ENCODE results near the gene LENG9.

Gene LENG9

GRCh38 chr19:54478677-54479266 is 15.2 kb upstream of the LENG9 start:
- Histone ChIP-seq H3K9me3 (ENCODE audit: control insufficient read depth, insufficient read depth, low read depth, low read length) (no peaks in the 10 kb centered on the region), H3K36me3 (ENCODE audit: control insufficient read depth in 2 of 2, insufficient read depth in 1 of 2, low read length in 2 of 2) (no peaks in the 10 kb centered on the region), H3K27ac (ENCODE audit: extremely low read depth, low read depth, low read length) (no peak overlapping the region), H3K4me3 (ENCODE audit: low read depth, low read length) (no peak overlapping the region), H3K4me1 (ENCODE audit: control insufficient read depth, insufficient read depth, low read length) (no peaks in the 10 kb centered on the region)
- POLR2A ChIA-PET: no interaction called here
- no peak for TF ChIP-seq ZNF23 (tag by site-specific recombination; IDR thresholded peaks at IDR 0.05; ENCODE audit: borderline replicate concordance)
- no peak for TF ChIP-seq ELK4 (IDR thresholded peaks at IDR 0.05; ENCODE audit: borderline replicate concordance, low read depth, low read length)
- TF ChIP-seq ZNF654 (tag by site-specific recombination; IDR thresholded peaks at IDR 0.05; ENCODE audit: low read depth): peak; percentile 69
- TF ChIP-seq ZNF114 (tag by site-specific recombination; IDR thresholded peaks at IDR 0.05): no peak
- TF ChIP-seq GFI1B (tag by site-specific recombination; IDR thresholded peaks at IDR 0.05): no peak
- no peak for TF ChIP-seq ZSCAN16 (tag by site-specific recombination; IDR thresholded peaks at IDR 0.05)
- no peak for TF ChIP-seq GLI2 (tag by site-specific recombination; IDR thresholded peaks at IDR 0.05; ENCODE audit: borderline replicate concordance, low read depth)
- TF ChIP-seq ZNF274 (IDR thresholded peaks at IDR 0.05; ENCODE audit: low read length): no peak
- no peak for TF ChIP-seq ZNF274 (tag by site-specific recombination; IDR thresholded peaks at IDR 0.05; ENCODE audit: borderline replicate concordance)
- no peak for TF ChIP-seq ZNF521 (tag by site-specific recombination; IDR thresholded peaks at IDR 0.05)
- no peak for TF ChIP-seq BCL11A (tag by site-specific recombination; IDR thresholded peaks at IDR 0.05; ENCODE audit: low read depth)
- no peak for TF ChIP-seq ZNF426 (tag by site-specific recombination; IDR thresholded peaks at IDR 0.05)
- peak; percentile 27; the same call in 1 of the 2 replicates for TF ChIP-seq GLIS1 (tag by site-specific recombination; IDR thresholded peaks at IDR 0.05)
- no peak for TF ChIP-seq ZNF140 (tag by site-specific recombination; IDR thresholded peaks at IDR 0.05)
- no peak for TF ChIP-seq ZNF302 (tag by site-specific recombination; IDR thresholded peaks at IDR 0.05; ENCODE audit: low read depth)
- peak; percentile 27; the same call in 1 of the 2 replicates for TF ChIP-seq CTCF (tag by site-specific recombination; IDR thresholded peaks at IDR 0.05)
- CTCF ChIA-PET: interaction anchor here (0.5 to 6.5 kb wide), 29 partner anchors 9 to 1834 kb away, joined by 3 to 65 read pairs (median 4); no protein-coding TSS in a partner anchor

GRCh38 chr19:54477650-54478049 is 14.1 kb upstream of the LENG9 start:
- TF ChIP-seq ZNF654 (tag by site-specific recombination; IDR thresholded peaks at IDR 0.05; ENCODE audit: low read depth) (0 out of 2 replicates have a peak, but pooled peaks have one; percentile 4), ZNF184 (tag by site-specific recombination; IDR thresholded peaks at IDR 0.05) (no peak)
- Histone ChIP-seq H3K4me3 (ENCODE audit: low read depth, low read length) (no peak overlapping the region), H3K9me3 (ENCODE audit: control insufficient read depth, insufficient read depth, low read depth, low read length) (no peaks in the 10 kb centered on the region), H3K27ac (ENCODE audit: extremely low read depth, low read depth, low read length) (no peak overlapping the region), H3K4me1 (ENCODE audit: control insufficient read depth, insufficient read depth, low read length) (0 out of 2 replicates have a peak, but pooled peaks cover 4% of the 10 kb centered on the region), H3K36me3 (ENCODE audit: control insufficient read depth in 2 of 2, insufficient read depth in 1 of 2, low read length in 2 of 2) (no peaks in the 10 kb centered on the region)
- CTCF ChIA-PET: interaction anchor here (0.7 to 6.5 kb wide), 16 partner anchors 8 to 764 kb away, joined by 3 to 65 read pairs (median 4); no protein-coding TSS in a partner anchor
- POLR2A ChIA-PET: interaction anchor here (1.4 kb wide), 1 partner anchor 29 kb away, joined by 6 read pairs; the partner anchor contains the start of gene LENG8

- ChIA-PET CTCF (interaction anchor here (0.7 kb wide), 1 partner anchor 460 kb away, joined by 3 read pairs; no protein-coding TSS in a partner anchor), POLR2A (interaction anchor here (1.3 kb wide), 1 partner anchor 27 kb away, joined by 3 read pairs; the partner anchor contains the start of gene LENG8)
- 0 out of 2 replicates have a peak, but pooled peaks cover 4% of the 10 kb centered on the region for H3K4me1 ChIP-seq (ENCODE audit: control insufficient read depth, insufficient read depth, low read length)
- H3K27ac ChIP-seq (ENCODE audit: extremely low read depth, low read depth, low read length): no peak overlapping the region
- no peaks in the 10 kb centered on the region for H3K36me3 ChIP-seq (ENCODE audit: control insufficient read depth in 2 of 2, insufficient read depth in 1 of 2, low read length in 2 of 2)
- no peak overlapping the region for H3K4me3 ChIP-seq (ENCODE audit: low read depth, low read length)
- no peaks in the 10 kb centered on the region for H3K9me3 ChIP-seq (ENCODE audit: control insufficient read depth, insufficient read depth, low read depth, low read length)
- TF ChIP-seq ZSCAN30 (tag by site-specific recombination; IDR thresholded peaks at IDR 0.05) (no peak), ZNF394 (tag by site-specific recombination; IDR thresholded peaks at IDR 0.05; ENCODE audit: borderline replicate concordance) (no peak), ZNF785 (tag by site-specific recombination; IDR thresholded peaks at IDR 0.05) (no peak), ZNF280D (tag by site-specific recombination; IDR thresholded peaks at IDR 0.05) (no peak), ZNF2 (tag by site-specific recombination; IDR thresholded peaks at IDR 0.05) (no peak), FEZF1 (tag by site-specific recombination; IDR thresholded peaks at IDR 0.05) (no peak)
These were observed 12.1 kb upstream of the LENG9 start for GRCh38 chr19:54475706-54476105.
